ENCODE results near the gene SAMMSON. TPM values are rescaled to one million over a fixed set of nuclear protein-coding genes. Genes with fewer than 3 reads are reported as not detected.

The SAMMSON gene
- not detected for total RNA-seq
- not detected for polyA plus RNA-seq

DNA sequence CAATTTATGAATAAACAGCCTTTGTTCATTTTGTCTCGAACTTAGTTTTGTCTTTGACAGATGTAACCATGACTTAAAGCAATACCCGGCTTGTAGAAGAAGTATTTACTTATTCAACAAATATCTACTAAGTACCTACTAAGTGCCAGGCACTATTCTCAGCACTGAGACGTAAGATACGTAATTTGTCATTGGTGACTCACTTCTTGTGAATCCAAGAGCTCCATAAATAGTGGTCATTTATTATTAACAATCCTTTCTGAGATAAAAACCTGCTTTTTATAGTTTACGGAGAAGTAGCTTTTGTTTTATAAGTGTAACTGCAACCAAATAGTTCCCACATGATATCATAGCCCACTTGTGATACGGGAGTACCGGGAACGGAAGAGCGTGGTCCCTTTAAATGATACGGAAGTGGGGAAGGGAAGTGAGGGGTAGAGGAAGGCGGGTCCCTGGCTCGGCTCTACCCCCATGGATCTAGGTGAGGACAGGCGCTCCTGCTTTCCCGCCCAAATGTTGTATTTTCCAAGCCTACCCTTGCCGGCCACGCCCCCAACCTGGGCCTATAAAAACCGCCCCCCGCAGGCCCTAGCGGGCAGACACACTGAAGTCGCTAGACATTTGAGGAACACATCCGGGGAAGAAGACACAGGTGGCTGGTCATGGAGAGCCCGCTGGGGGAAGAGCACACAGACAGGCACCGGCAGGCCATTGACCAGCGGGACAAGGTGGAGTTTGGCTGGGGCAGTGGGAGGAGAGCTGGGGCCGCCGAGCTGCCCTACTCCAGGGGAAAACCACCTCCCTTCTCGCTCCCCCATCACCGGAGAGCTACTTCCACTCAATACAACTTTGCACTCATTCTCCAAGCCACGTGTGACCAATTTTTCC is at the start of gene SAMMSON:
Gene SAMMSON, plus strand, starts transcription at position 594 of the 888 bp plus-strand sequence.
- ChIA-PET CTCF (ENCODE audit: partially characterized antibody) (no interaction called here), POLR2A (ENCODE audit: partially characterized antibody) (no interaction called here)
- no peak within 1 kb of the TSS for H3K4me3 Mint-ChIP-seq

DNA sequence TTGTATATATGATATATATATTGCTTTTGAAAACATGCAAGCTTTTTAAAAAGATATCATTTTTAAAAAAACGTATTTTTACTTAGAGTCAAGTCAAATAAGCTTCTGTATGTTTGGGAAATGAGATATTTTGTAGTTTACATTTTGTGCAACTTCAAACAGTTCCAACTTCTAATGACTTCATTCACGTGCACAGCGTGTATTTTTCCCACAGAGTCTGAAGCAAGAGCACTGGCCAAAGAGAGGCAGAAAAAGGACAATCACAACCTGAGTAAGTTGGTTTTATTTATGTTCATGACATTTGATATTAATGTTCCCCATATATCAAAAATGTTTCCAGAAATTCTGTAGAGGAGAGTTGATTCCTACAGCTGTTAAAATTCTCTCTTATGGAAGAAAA is 47.9 kb upstream of the SAMMSON start:
- Histone ChIP-seq H3K36me3 (ENCODE audit: insufficient read depth, low read length) (no peaks in the 10 kb centered on the region), H3K27ac (ENCODE audit: low read depth, low read length) (no peak overlapping the region), H3K9me3 (ENCODE audit: control insufficient read depth in 1 of 2, low read length in 2 of 2) (no peaks in the 10 kb centered on the region), H3K27me3 (ENCODE audit: insufficient read depth, low read length) (no peaks in the 10 kb centered on the region), H3K4me1 (ENCODE audit: insufficient read depth, low read length) (no peaks in the 10 kb centered on the region), H3K4me3 (ENCODE audit: low read length in 2 of 2) (no peak overlapping the region)
- Mint-ChIP-seq H3K27ac (no peak overlapping the region), H3K4me1 (no peaks in the 10 kb centered on the region), H3K36me3 (no peaks in the 10 kb centered on the region), H3K4me3 (no peak overlapping the region), H3K9me3 (peaks cover 0 to 2% (median 0%) of the 10 kb centered on the region in 8 donors), H3K27me3 (no peaks in the 10 kb centered on the region)
- CTCF ChIA-PET (ENCODE audit: partially characterized antibody) = interaction anchor here (0.9 kb wide), 1 partner anchor 10 kb away, joined by 4 read pairs; no protein-coding TSS in a partner anchor
- DNase-seq = no peak
- POLR2A ChIA-PET (ENCODE audit: partially characterized antibody) = no interaction called here
- intact Hi-C loops (cut with micrococcal nuclease) = no loop called here

More for the DNA sequence above, at the start of gene SAMMSON:
- no peak within 1 kb of the TSS for H3K4me3 ChIP-seq (ENCODE audit: low read length in 2 of 2)
- no peak within 1 kb of the TSS for H3K27ac Mint-ChIP-seq
- no peak within 1 kb of the TSS for H3K27ac ChIP-seq (ENCODE audit: low read depth, low read length)
- H3K36me3 Mint-ChIP-seq = no peaks in the 10 kb centered on the region
- H3K27me3 ChIP-seq (ENCODE audit: insufficient read depth, low read length) = no peaks in the 10 kb centered on the region
- intact Hi-C loops (cut with micrococcal nuclease) = no loop called here
- no peaks in the 10 kb centered on the region for H3K36me3 ChIP-seq (ENCODE audit: insufficient read depth, low read length)
- H3K4me1 Mint-ChIP-seq = no peaks in the 10 kb centered on the region
- H3K4me1 ChIP-seq (ENCODE audit: insufficient read depth, low read length) = no peaks in the 10 kb centered on the region
- peak in 1 of 5 donors; percentile 27 for DNase-seq
- no peaks in the 10 kb centered on the region for H3K9me3 ChIP-seq (ENCODE audit: control insufficient read depth in 1 of 2, low read length in 2 of 2)
- H3K27me3 Mint-ChIP-seq = no peaks in the 10 kb centered on the region
- H3K9me3 Mint-ChIP-seq = peaks cover 0 to 3% (median 0%) of the 10 kb centered on the region in 8 donors

DNA sequence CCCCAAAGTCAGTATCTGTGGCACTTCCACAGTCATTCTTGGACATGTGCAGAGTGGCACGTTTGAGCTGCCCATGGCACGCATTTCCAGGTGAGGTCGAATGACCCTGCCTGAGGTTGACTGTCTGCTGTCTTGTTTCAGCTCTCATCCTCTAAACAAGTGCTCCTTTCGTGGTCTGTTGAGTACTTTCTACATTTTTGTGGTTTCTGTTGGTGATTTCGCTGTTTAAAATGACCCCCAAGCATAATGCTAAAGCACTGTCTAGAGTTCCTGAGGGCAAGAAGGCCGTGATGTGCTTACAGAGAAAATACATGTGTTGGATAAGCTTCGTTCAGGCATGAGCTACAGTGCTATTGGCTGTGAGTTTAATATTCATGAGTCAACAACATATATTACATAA is 40.0 kb upstream of the SAMMSON start:
- H3K36me3 Mint-ChIP-seq = no peaks in the 10 kb centered on the region
- no peaks in the 10 kb centered on the region for H3K4me1 Mint-ChIP-seq
- H3K27me3 Mint-ChIP-seq = no peaks in the 10 kb centered on the region
- CTCF ChIA-PET (ENCODE audit: partially characterized antibody) = no interaction called here
- Histone ChIP-seq H3K36me3 (ENCODE audit: insufficient read depth, low read length) (no peaks in the 10 kb centered on the region), H3K4me3 (ENCODE audit: low read length in 2 of 2) (no peak overlapping the region), H3K27me3 (ENCODE audit: insufficient read depth, low read length) (no peaks in the 10 kb centered on the region), H3K9me3 (ENCODE audit: control insufficient read depth in 1 of 2, low read length in 2 of 2) (no peaks in the 10 kb centered on the region), H3K4me1 (ENCODE audit: insufficient read depth, low read length) (no peaks in the 10 kb centered on the region), H3K27ac (ENCODE audit: low read depth, low read length) (no peak overlapping the region)
- POLR2A ChIA-PET (ENCODE audit: partially characterized antibody) = no interaction called here
- no peaks in the 10 kb centered on the region for H3K9me3 Mint-ChIP-seq
- intact Hi-C loops (cut with micrococcal nuclease) = no loop called here
- H3K4me3 Mint-ChIP-seq = no peak overlapping the region
- no peak for DNase-seq
- H3K27ac Mint-ChIP-seq = no peak overlapping the region

DNA sequence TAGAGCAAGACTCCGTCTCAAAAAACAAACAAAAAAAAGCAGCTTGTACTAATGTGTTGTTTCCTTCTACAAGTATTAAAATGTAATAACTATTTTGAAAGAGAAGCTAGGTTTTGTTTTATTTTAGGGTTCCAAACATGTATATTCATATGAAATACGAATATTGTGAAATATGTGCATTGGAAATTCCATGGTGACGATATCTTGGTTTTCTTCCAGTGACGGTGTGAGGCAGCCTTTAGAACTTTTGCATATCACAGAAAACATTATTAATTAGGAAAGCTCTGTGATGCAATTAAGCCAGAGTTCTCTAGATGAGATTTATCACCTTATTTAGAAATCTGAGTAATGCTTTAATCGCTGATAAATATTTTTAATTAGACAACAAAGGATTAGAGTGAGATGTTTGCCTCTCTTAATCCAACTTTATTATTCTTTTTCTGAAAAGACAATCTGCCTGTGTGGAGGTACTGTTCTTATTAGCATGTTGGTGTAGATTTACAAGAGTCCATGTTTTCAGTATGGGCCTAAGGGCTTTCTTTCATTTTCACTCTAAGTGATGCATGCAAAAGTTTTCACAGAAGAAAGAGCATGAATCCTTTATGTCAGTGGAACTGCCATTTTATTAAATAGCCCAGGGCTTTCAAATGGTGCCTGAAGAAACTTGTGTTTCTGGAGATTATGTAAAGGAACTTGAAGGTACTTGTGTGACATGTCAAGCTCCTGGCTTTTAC is 37.7 kb upstream of the SAMMSON start:
- no peaks in the 10 kb centered on the region for H3K36me3 ChIP-seq (ENCODE audit: insufficient read depth, low read length)
- Mint-ChIP-seq H3K27ac (no peak overlapping the region), H3K4me3 (no peak overlapping the region), H3K36me3 (no peaks in the 10 kb centered on the region), H3K9me3 (no peaks in the 10 kb centered on the region), H3K4me1 (no peaks in the 10 kb centered on the region), H3K27me3 (no peaks in the 10 kb centered on the region)
- no peaks in the 10 kb centered on the region for H3K4me1 ChIP-seq (ENCODE audit: insufficient read depth, low read length)
- intact Hi-C loops (cut with micrococcal nuclease) = no loop called here
- no peaks in the 10 kb centered on the region for H3K27me3 ChIP-seq (ENCODE audit: insufficient read depth, low read length)
- POLR2A ChIA-PET (ENCODE audit: partially characterized antibody) = no interaction called here
- no peaks in the 10 kb centered on the region for H3K9me3 ChIP-seq (ENCODE audit: control insufficient read depth in 1 of 2, low read length in 2 of 2)
- no peak for DNase-seq
- CTCF ChIA-PET (ENCODE audit: partially characterized antibody) = interaction anchor here (0.6 to 0.9 kb wide), 3 partner anchors 9 to 177 kb away, joined by 3 to 4 read pairs (median 3); no protein-coding TSS in a partner anchor
- no peak overlapping the region for H3K4me3 ChIP-seq (ENCODE audit: low read length in 2 of 2)
- H3K27ac ChIP-seq (ENCODE audit: low read depth, low read length) = no peak overlapping the region

DNA sequence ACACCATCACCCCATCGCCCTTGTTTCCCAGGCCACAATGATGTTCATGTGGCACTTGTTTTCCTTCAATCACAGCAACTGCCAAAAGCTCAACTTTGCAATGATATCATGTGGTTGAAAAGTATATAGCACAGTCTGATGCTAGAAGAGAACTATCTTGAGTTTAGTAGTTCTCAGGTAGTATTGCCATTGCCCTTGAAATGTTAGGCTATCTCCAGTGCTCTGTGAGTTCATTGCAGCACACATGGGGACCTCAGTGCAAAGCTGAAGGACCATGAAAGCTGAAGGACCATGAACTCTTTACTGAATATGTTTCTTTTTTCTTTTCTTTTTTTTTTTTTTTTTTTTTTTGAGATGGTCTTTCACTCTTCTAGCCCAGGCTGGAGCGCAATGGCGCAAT is 35.9 kb upstream of the SAMMSON start:
- Histone ChIP-seq H3K36me3 (ENCODE audit: insufficient read depth, low read length) (no peaks in the 10 kb centered on the region), H3K9me3 (ENCODE audit: control insufficient read depth in 1 of 2, low read length in 2 of 2) (no peaks in the 10 kb centered on the region), H3K4me1 (ENCODE audit: insufficient read depth, low read length) (no peaks in the 10 kb centered on the region), H3K27ac (ENCODE audit: low read depth, low read length) (no peak overlapping the region), H3K4me3 (ENCODE audit: low read length in 2 of 2) (no peak overlapping the region), H3K27me3 (ENCODE audit: insufficient read depth, low read length) (no peaks in the 10 kb centered on the region)
- Mint-ChIP-seq H3K36me3 (no peaks in the 10 kb centered on the region), H3K27ac (no peak overlapping the region), H3K9me3 (no peaks in the 10 kb centered on the region), H3K4me1 (no peaks in the 10 kb centered on the region), H3K4me3 (no peak overlapping the region), H3K27me3 (no peaks in the 10 kb centered on the region)
- ChIA-PET POLR2A (ENCODE audit: partially characterized antibody) (no interaction called here), CTCF (ENCODE audit: partially characterized antibody) (no interaction called here)
- DNase-seq = no peak
- intact Hi-C loops (cut with micrococcal nuclease) = no loop called here

DNA sequence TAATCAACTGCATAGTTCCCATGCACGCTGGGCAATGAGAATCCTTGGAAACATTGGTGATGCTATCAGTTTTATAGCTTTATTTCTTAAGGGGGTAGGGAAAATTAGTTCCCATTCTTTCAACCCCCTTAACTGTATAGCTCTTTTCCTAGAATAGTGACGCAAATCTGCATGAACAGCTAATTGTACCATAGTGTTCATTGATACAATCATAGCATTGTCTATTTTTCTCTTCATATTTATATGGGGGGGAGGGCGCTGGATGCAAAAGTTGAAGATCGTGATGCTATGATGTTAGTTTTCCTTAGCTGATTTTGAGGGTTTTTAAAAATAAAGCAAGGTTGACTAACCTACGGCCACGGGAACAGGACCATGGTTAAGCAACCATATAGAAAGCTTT is 32.4 kb upstream of the SAMMSON start:
- ChIA-PET CTCF (ENCODE audit: partially characterized antibody) (no interaction called here), POLR2A (ENCODE audit: partially characterized antibody) (no interaction called here)
- no peaks in the 10 kb centered on the region for H3K4me1 Mint-ChIP-seq

DNA sequence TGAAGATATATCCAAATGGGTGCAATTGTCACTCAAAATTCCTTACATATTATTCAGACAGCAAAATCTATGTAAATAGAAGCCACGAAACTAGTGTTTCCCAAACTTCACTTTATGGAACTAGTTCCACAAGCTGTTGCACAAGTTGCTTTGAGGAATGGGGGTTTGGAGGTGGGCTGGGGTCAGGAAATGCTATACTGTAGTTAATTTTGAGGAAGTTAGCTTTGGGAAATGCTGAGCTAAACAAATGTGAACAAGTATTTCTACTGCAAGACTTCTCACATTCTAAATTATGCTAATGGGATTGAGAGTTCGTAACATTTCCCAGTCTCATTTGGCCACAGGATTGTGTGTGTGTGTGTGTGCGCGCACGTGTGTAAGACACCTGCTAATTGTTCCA is 28.7 kb upstream of the SAMMSON start:
- intact Hi-C loops (cut with micrococcal nuclease) = no loop called here
- H3K4me3 ChIP-seq (ENCODE audit: low read length in 2 of 2) = no peak overlapping the region
- H3K27me3 Mint-ChIP-seq = peaks cover 0 to 2% of the 10 kb centered on the region in 2 donors
- H3K27me3 ChIP-seq (ENCODE audit: insufficient read depth, low read length) = no peaks in the 10 kb centered on the region
- no peaks in the 10 kb centered on the region for H3K9me3 ChIP-seq (ENCODE audit: control insufficient read depth in 1 of 2, low read length in 2 of 2)
- H3K4me1 Mint-ChIP-seq = no peaks in the 10 kb centered on the region
- no peaks in the 10 kb centered on the region for H3K36me3 ChIP-seq (ENCODE audit: insufficient read depth, low read length)
- H3K27ac Mint-ChIP-seq = no peak overlapping the region
- H3K4me3 Mint-ChIP-seq = no peak overlapping the region
- POLR2A ChIA-PET (ENCODE audit: partially characterized antibody) = no interaction called here
- no peaks in the 10 kb centered on the region for H3K36me3 Mint-ChIP-seq
- CTCF ChIA-PET (ENCODE audit: partially characterized antibody) = no interaction called here
- DNase-seq = no peak
- H3K4me1 ChIP-seq (ENCODE audit: insufficient read depth, low read length) = no peaks in the 10 kb centered on the region
- peaks cover 0 to 4% (median 0%) of the 10 kb centered on the region in 8 donors for H3K9me3 Mint-ChIP-seq
- H3K27ac ChIP-seq (ENCODE audit: low read depth, low read length) = no peak overlapping the region

More for the DNA sequence above, 32.4 kb upstream of the SAMMSON start:
- H3K36me3 ChIP-seq (ENCODE audit: insufficient read depth, low read length) = no peaks in the 10 kb centered on the region
- no peak overlapping the region for H3K27ac ChIP-seq (ENCODE audit: low read depth, low read length)
- Mint-ChIP-seq H3K27me3 (no peaks in the 10 kb centered on the region), H3K9me3 (no peaks in the 10 kb centered on the region), H3K36me3 (no peaks in the 10 kb centered on the region), H3K27ac (no peak overlapping the region), H3K4me3 (no peak overlapping the region)
- H3K27me3 ChIP-seq (ENCODE audit: insufficient read depth, low read length) = no peaks in the 10 kb centered on the region
- H3K4me3 ChIP-seq (ENCODE audit: low read length in 2 of 2) = no peak overlapping the region
- intact Hi-C loops (cut with micrococcal nuclease) = no loop called here
- H3K4me1 ChIP-seq (ENCODE audit: insufficient read depth, low read length) = no peaks in the 10 kb centered on the region
- no peak for DNase-seq
- no peaks in the 10 kb centered on the region for H3K9me3 ChIP-seq (ENCODE audit: control insufficient read depth in 1 of 2, low read length in 2 of 2)
